ENCODE results near the gene NPPB. TPM values are rescaled to one million over a fixed set of nuclear protein-coding genes. Genes with fewer than 3 reads are reported as not detected.

Gene NPPB
- total RNA-seq = not detected in 2 replicates

GRCh38 chr1:11858613-11858967 is at the start of gene NPPB:
Gene NPPB (minus strand): TSS chr1:11858945. CDS start chr1:11858833, 112 bp downstream.

GRCh38 chr1:11847667-11848372 is 10.9 kb downstream of the NPPB start, which contains the start of gene NPPA:
Gene NPPA (minus strand): TSS chr1:11847783. CDS start chr1:11847684, 99 bp downstream.

Other genes starting within 250 kb of the NPPB start
- gene FBXO2, start 204.5 kb downstream of the NPPB start, total RNA-seq = 0.32 and 0.91 TPM in 2 replicates
- gene FBXO44, start 204.1 kb downstream of the NPPB start, total RNA-seq = 9.1 and 11.1 TPM in 2 replicates
- 2.3 and 9.7 TPM in 2 replicates for gene FBXO6, start 194.7 kb downstream of the NPPB start, total RNA-seq
- 36.9 and 52.9 TPM in 2 replicates for gene MAD2L2, start 177.8 kb downstream of the NPPB start, total RNA-seq
- gene DRAXIN, start 167.2 kb downstream of the NPPB start, total RNA-seq = 0.15 and 0.97 TPM in 2 replicates
- 43.2 and 64.7 TPM in 2 replicates for gene AGTRAP, start 122.8 kb downstream of the NPPB start, total RNA-seq
- not detected in 2 replicates for gene C1orf167, start 96.8 kb downstream of the NPPB start, total RNA-seq
- 16.9 and 25.7 TPM in 2 replicates for gene MTHFR, start 53.0 kb downstream of the NPPB start, total RNA-seq
- gene CLCN6, start 52.8 kb downstream of the NPPB start, total RNA-seq = 8.4 and 17.8 TPM in 2 replicates
- gene NPPA, start 11.2 kb downstream of the NPPB start, total RNA-seq = not detected in 2 replicates
- gene KIAA2013, start 67.5 kb upstream of the NPPB start, total RNA-seq = 53.2 and 72.1 TPM in 2 replicates
- gene PLOD1, start 75.8 kb upstream of the NPPB start, total RNA-seq = 348 and 477 TPM in 2 replicates
- 47.1 and 50.9 TPM in 2 replicates for gene MFN2, start 121.5 kb upstream of the NPPB start, total RNA-seq
- 46.4 and 49.0 TPM in 2 replicates for gene MIIP, start 160.6 kb upstream of the NPPB start, total RNA-seq
- gene TNFRSF8, start 204.4 kb upstream of the NPPB start, total RNA-seq = under 0.01 and 0.46 TPM in 2 replicates